AG04449 (cell line): ENCODE results near the gene CYLD.

Experiments
- CTCF ChIA-PET: fragments of 350-600 bp; formaldehyde crosslinking; extraction: SDS; loops from one replicate; lab custom pipeline; 2021; ENCODE audit warnings: antibody characterized with exemption; lab: Yijun Ruan, JAX
- POLR2A ChIA-PET: fragments of 400-600, 350-600 bp; formaldehyde crosslinking; extraction: SDS; loops from one replicate; lab custom pipeline; 2020; ENCODE audit warnings: antibody characterized with exemption, inconsistent platforms; lab: Yijun Ruan, JAX
- DNase-seq: peaks from one replicate; pipeline ENCODE4 v3.0.0-alpha.2; 2010; ENCODE audit warnings: low read depth, low spot score
- H3K4me3 ChIP-seq: 2 replicates; pipeline ENCODE4 v1.5.1; 2011; ENCODE audit warnings: low read depth, mild to moderate bottlenecking, control low read depth, low read length
- CTCF ChIP-seq: IDR thresholded peaks from one replicate; pipeline ENCODE4 v1.5.1; 2011; ENCODE audit warnings: mild to moderate bottlenecking, moderate library complexity, low read length, control low read depth, inconsistent platforms; ENCODE audit not compliant: insufficient read depth; ENCODE audit errors: missing control alignments

The CYLD gene

DNA sequence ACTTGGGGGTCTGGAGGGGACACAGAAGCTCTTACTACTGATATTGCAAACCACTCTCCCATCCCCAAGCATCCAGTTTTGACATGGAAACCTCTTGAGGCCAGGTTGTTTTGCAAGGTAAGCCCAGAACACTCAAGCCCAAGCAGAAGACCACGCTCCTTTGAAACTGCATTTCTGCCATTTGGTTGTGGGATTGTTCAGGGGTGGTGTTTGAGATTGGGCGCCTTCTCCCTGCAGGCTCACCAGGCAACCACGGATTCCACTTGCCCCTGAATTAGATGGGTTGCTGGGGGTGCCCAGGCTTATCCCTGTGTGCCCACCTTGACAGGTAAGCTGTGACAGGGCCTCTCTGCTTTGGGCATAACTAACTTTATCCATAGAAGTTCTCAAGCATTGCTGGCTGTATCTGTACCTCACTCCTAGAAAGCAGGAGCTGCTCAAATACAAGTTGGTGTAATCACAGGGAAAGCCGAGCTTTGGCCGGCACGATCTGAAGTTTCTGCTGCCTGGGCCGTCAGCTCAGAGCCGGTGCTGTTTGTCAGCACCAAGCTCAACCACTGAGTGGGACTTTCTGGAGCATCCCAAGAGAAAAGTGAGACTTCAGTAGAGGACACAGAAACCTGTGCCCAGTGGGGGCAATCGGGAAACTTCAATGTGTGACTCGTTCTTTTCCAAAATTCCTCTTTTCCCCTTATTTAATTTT is 93.6 kb downstream of the CYLD start:
- CTCF ChIA-PET, result interaction anchor here (1.1 to 1.4 kb wide), 3 partner anchors 10 to 29 kb away, joined by 3 to 9 read pairs (median 3); no protein-coding TSS in a partner anchor
- POLR2A ChIA-PET, result no interaction called here
- no peak for DNase-seq
- no peak for TF ChIP-seq CTCF
- H3K4me3 ChIP-seq, result no peak overlapping the region

- ChIA-PET CTCF (interaction anchor here (1.3 to 1.4 kb wide), 2 partner anchors 9 to 30 kb away, joined by 3 to 9 read pairs; no protein-coding TSS in a partner anchor), POLR2A (no interaction called here)
- no peak overlapping the region for H3K4me3 ChIP-seq
- no peak for DNase-seq
- TF ChIP-seq CTCF, result no peak
These were observed 94.3 kb downstream of the CYLD start for GRCh38 chr16:50836121-50836621.

DNA sequence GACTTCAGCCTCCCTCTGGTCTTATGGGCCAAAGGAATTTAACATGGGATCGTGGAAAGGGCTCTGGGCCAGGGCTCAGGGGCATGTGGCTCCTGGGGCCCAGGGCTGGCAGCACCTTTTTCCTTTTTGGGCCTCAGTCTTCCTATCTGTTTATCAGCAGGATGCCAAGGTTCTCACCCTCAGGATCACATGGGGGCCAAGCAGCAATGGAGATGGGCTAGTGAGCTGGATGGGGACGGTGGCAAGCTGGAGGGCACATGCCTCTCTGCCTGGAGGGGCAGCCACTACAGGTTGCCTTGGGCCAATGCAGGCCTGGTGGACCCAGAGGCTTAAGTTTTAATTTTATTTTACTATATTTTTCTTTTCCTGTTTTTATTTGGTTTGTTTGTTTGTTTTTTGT is 95.4 kb downstream of the CYLD start:
- CTCF ChIA-PET, result no interaction called here

DNA sequence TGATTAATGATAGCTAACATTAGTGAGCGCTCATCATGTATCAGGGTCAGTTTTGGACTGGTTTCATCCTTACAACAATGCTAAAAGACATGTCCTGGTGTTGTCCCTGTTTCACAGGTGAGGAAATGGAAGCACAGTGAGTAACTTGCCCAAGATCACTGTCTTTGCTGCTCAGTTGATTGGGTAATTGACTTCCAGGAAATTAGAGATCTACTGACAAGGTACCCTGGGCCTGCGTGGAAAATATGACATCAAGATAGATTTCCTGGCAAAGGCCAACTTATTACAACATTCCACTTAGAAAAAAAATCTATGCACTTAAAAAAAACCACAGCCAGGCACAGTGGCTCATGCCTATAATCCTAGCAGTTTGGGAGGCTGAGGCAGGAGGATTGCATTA is 96.3 kb downstream of the CYLD start:
- ChIA-PET CTCF (no interaction called here), POLR2A (no interaction called here)
- no peak for TF ChIP-seq CTCF
- DNase-seq, result no peak
- no peak overlapping the region for H3K4me3 ChIP-seq

More for the DNA sequence above, 95.4 kb downstream of the CYLD start:
- DNase-seq, result no peak
- no peak for TF ChIP-seq CTCF
- POLR2A ChIA-PET, result no interaction called here
- no peak overlapping the region for H3K4me3 ChIP-seq

DNA sequence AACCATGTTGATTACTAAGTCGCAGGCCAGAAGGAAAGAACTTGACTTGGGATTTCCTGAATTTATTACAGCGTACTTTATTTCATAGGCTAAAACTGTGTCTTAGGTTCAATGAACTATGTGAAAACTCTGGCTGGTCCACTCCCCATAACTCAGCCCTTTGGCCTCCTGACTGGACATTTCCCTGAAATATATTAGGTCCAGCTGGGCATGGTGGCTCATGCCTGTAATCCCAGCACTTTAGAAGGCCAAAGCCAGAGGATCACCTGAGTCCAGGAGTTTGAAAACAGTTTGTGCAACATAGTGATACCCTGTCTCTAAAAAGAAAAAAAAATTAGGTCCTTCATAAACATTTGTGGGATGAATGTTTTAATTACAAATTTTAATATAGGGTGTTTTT is 97.0 kb downstream of the CYLD start:
- TF ChIP-seq CTCF, result no peak
- ChIA-PET POLR2A (no interaction called here), CTCF (no interaction called here)
- DNase-seq, result no peak
- no peak overlapping the region for H3K4me3 ChIP-seq

GRCh38 chr16:50839356-50839755 is 97.5 kb downstream of the CYLD start:
- DNase-seq, result no peak
- ChIA-PET POLR2A (no interaction called here), CTCF (no interaction called here)
- H3K4me3 ChIP-seq, result no peak overlapping the region
- TF ChIP-seq CTCF, result no peak
